ENCODE measurements around the gene STAT6.

GRCh38 chr12:57048423-57049118 is 62.6 kb downstream of the STAT6 start:
- TF ChIP-seq POLR2A (IDR thresholded peaks at IDR 0.05) (no peak), CTCF (IDR thresholded peaks at IDR 0.05) (no peak)
